GM12878 (cell line): ENCODE measurements around the gene LYRM4. TPM values are rescaled to one million over a fixed set of nuclear protein-coding genes. Genes with fewer than 3 reads are reported as not detected.

ENCODE experiments used
- ATAC-seq: fragments of 200-7000 bp; cut with Tn5 transposase; 3 replicates; pipeline ENCODE4 v1.9.1; 2020; ENCODE audit warnings: mild to moderate bottlenecking, moderate library complexity
- BruUV-seq: library from RNA; stranded (reverse); fragments of 400-500 nt; replicated peaks from 2 replicates; lab custom pipeline; 2021; lab: Mats Ljungman, UMichigan
- CTCF ChIA-PET: fragments of 300-600 bp; sonication (Branson Sonifier 250); formaldehyde crosslinking; extraction: SDS; loops from one replicate; lab custom pipeline; 2021; ENCODE audit warnings: inconsistent platforms; lab: Yijun Ruan, JAX
- POLR2A ChIA-PET: fragments of 350-600 bp; formaldehyde crosslinking; extraction: SDS; loops from one replicate; lab custom pipeline; 2021; ENCODE audit warnings: inconsistent platforms; lab: Charles Lee
- RAD21 ChIA-PET: fragments of 300-600 bp; sonication (Branson Sonifier 250); formaldehyde crosslinking; loops from one replicate; lab custom pipeline; 2023; ENCODE audit warnings: antibody characterized with exemption; ENCODE audit not compliant: unreplicated experiment; lab: Charles Lee
- SMC1A ChIA-PET: fragments of 300-600 bp; sonication (Branson Sonifier 250); formaldehyde crosslinking; loops from one replicate; lab custom pipeline; 2023; ENCODE audit not compliant: unreplicated experiment, uncharacterized antibody; lab: Charles Lee
- DNase-seq: peaks from one replicate; pipeline ENCODE4 v3.0.0-alpha.2; 2011; ENCODE audit warnings: low read depth, low spot score
- FAIRE-seq: peaks from 3 replicates; lab custom pipeline; 2011; peaks lifted over from hg19 to GRCh38; lab: Jason Lieb, UNC
- H2AFZ ChIP-seq: 2 replicates; pipeline ENCODE4 v1.6.0; 2011; ENCODE audit warnings: low read depth, low read length, control low read depth; ENCODE audit not compliant: control insufficient read depth
- H3K27ac ChIP-seq: 2 replicates; pipeline ENCODE4 v1.5.1; 2011; ENCODE audit warnings: control low read depth; ENCODE audit not compliant: control insufficient read depth, insufficient read depth
- H3K27me3 ChIP-seq, 2 experiments: replicated peaks in 1 of 2; 2 replicates each; pipeline versions ENCODE4 v1.6.0 to v1.6.1; 2011; ENCODE audit warnings: low read length in 1 of 2; ENCODE audit not compliant: control insufficient read depth in 2 of 2, insufficient read depth in 2 of 2
- H3K36me3 ChIP-seq, 2 experiments: 2 replicates each; pipeline ENCODE4 v1.5.1; 2011; ENCODE audit warnings: low read length in 1 of 2; ENCODE audit not compliant: control insufficient read depth in 2 of 2, insufficient read depth in 2 of 2
- H3K4me1 ChIP-seq: 2 replicates; pipeline ENCODE4 v1.6.1; 2011; ENCODE audit warnings: mild to moderate bottlenecking, low read length, moderate library complexity, mixed read lengths; ENCODE audit not compliant: control insufficient read depth, insufficient read depth
- H3K4me2 ChIP-seq: 2 replicates; pipeline ENCODE4 v1.6.0; 2011; ENCODE audit warnings: control low read depth; ENCODE audit not compliant: control insufficient read depth, insufficient read depth
- H3K4me3 ChIP-seq: fragments of 200-600 bp; sonication (generic); 2 replicates; pipeline ENCODE4 v1.5.1; 2016
- H3K79me2 ChIP-seq: 2 replicates; pipeline ENCODE4 v1.6.0; 2011; ENCODE audit warnings: low read length; ENCODE audit not compliant: control insufficient read depth, insufficient read depth
- H3K9ac ChIP-seq: 2 replicates; pipeline ENCODE4 v1.8.0; 2011; ENCODE audit warnings: low read length, control low read depth, mixed read lengths; ENCODE audit not compliant: control insufficient read depth, insufficient read depth
- H3K9me3 ChIP-seq: replicated peaks from 3 replicates; pipeline ENCODE4 v1.5.1; 2011; ENCODE audit warnings: mild to moderate bottlenecking, low read length; ENCODE audit not compliant: control insufficient read depth, insufficient read depth
- H4K20me1 ChIP-seq: 2 replicates; pipeline ENCODE4 v1.6.0; 2011; ENCODE audit not compliant: control insufficient read depth, insufficient read depth
- CREB1 ChIP-seq: IDR thresholded peaks from 2 replicates; pipeline ENCODE4 v1.6.1; 2012; ENCODE audit warnings: low read depth, mild to moderate bottlenecking, inconsistent platforms
- GATAD2B ChIP-seq: fragments of 450-650 bp; conservative IDR thresholded peaks from 2 replicates; pipeline ENCODE4 v1.6.1; 2017; ENCODE audit warnings: low read depth, mild to moderate bottlenecking, moderate library complexity
- HDGF ChIP-seq: fragments of 450-650 bp; IDR thresholded peaks from 2 replicates; pipeline ENCODE4 v1.6.1; 2016; ENCODE audit warnings: antibody characterized with exemption
- IKZF1 ChIP-seq: fragments of 450-650 bp; conservative IDR thresholded peaks from 2 replicates; pipeline ENCODE4 v1.6.1; 2017; ENCODE audit warnings: antibody characterized with exemption, mild to moderate bottlenecking
- MEF2B ChIP-seq: fragments of 450-650 bp; IDR thresholded peaks from 2 replicates; pipeline ENCODE4 v1.6.1; 2018; ENCODE audit warnings: mild to moderate bottlenecking, moderate library complexity; ENCODE audit not compliant: partially characterized antibody, poor library complexity, severe bottlenecking
- NFXL1 ChIP-seq: fragments of 450-650 bp; IDR thresholded peaks from 2 replicates; pipeline ENCODE4 v1.6.1; 2017; ENCODE audit warnings: antibody characterized with exemption, mild to moderate bottlenecking, borderline replicate concordance
- RB1 ChIP-seq: fragments of 450-650 bp; formaldehyde crosslinking; IDR thresholded peaks from 2 replicates; pipeline ENCODE4 v1.6.1; 2017; ENCODE audit warnings: mild to moderate bottlenecking, borderline replicate concordance
- TBL1XR1 ChIP-seq: IDR thresholded peaks from 2 replicates; pipeline ENCODE4 v1.6.1; 2012; ENCODE audit warnings: low read depth, low read length, improper control_type of control experiment
- USF1 ChIP-seq: IDR thresholded peaks from 2 replicates; pipeline ENCODE4 v1.6.1; 2011; ENCODE audit warnings: borderline replicate concordance, low read depth, mild to moderate bottlenecking, moderate library complexity, mixed read lengths, low read length; ENCODE audit not compliant: insufficient read depth; ENCODE audit errors: extremely low read length
- USF2 ChIP-seq: IDR thresholded peaks from 2 replicates; pipeline ENCODE4 v1.6.1; 2011; ENCODE audit warnings: low read depth, low read length, improper control_type of control experiment, borderline replicate concordance
- WGBS: methylation state at CpG from one replicate; pipeline ENCODE4 v1.1.6; 2016; ENCODE audit warnings: low lambda C conversion rate; ENCODE audit not compliant: insufficient replicate concordance, insufficient coverage; ENCODE audit errors: missing lambda C conversion rate; 5-methylcytosine and 5-hydroxymethylcytosine counted together
- in situ Hi-C: fragments of 300-500 bp; cut with MboI; formaldehyde crosslinking; loops from 9 replicates; pipeline ENCODE4 v1.14.3; 2018; ENCODE audit warnings: mixed read lengths
- intact Hi-C: fragments of 100-400 bp; cut with micrococcal nuclease; formaldehyde crosslinking; loops from one replicate; pipeline ENCODE4 v1.14.2; 2022; ENCODE audit not compliant: unreplicated experiment
- polyA plus RNA-seq, 11 experiments: library from polyadenylated mRNA; depleted of rRNA in 4 of 11; unstranded in 6 of 11; stranded (reverse) in 5 of 11; fragments of >200 nt; fragmentation: Nextera tagmentation in 4 of 11; fragmentation: Illumina TruSeq in 1 of 11; extraction: Ambion mirVana in 4 of 11; extraction: Trizol in 1 of 11; gene quantifications; 1 replicate in 1 of 11; 2 replicates in 10 of 11; pipeline versions ENCODE4 v1.2.1 to v1.2.3, GENCODE V29; 2011 to 2016; ENCODE audit warnings: inconsistent platforms in 2 of 11, missing spikeins in 2 of 11, low read depth in 1 of 11
- total RNA-seq, 4 experiments: library from RNA; depleted of rRNA in 3 of 4; stranded (reverse); fragments of >200 nt in 3 of 4; fragmentation: Illumina TruSeq in 1 of 4; extraction: Trizol in 1 of 4; gene quantifications; 2 replicates each; pipeline versions ENCODE4 v1.2.1 to v1.2.3, GENCODE V29; 2013 to 2021
- TF ChIP-seq, protein P1 (sequence below): fragments of 450-650 bp; formaldehyde crosslinking; IDR thresholded peaks from 2 replicates; pipeline ENCODE4 v1.4.0; 2022; ENCODE audit warnings: mild to moderate bottlenecking, moderate library complexity
- TF ChIP-seq, protein P2 (sequence below): fragments of 450-650 bp; IDR thresholded peaks from 2 replicates; pipeline ENCODE4 v1.6.1; 2017; ENCODE audit warnings: mild to moderate bottlenecking, moderate library complexity

The LYRM4 gene
- total and polyA plus RNA-seq, 10 of the 15 experiments (the other 5 are each of a cell fraction or from before 2014, with no cell fraction given) = 32.7 to 66.8 (median 44.0) TPM

GRCh38 chr6:5125152-5126006, 135.4 kb downstream of the LYRM4 start:
- no peak for DNase-seq
- no peak overlapping the region for H3K4me2 ChIP-seq
- POLR2A ChIA-PET = no interaction called here
- TF ChIP-seq MEF2B (no peak), RB1 (no peak), NFXL1 (no peak), HDGF (no peak), GATAD2B (no peak), USF1 (no peak), IKZF1 (no peak), CREB1 (no peak), USF2 (no peak), TBL1XR1 (no peak)
- TF ChIP-seq, protein P1, sequence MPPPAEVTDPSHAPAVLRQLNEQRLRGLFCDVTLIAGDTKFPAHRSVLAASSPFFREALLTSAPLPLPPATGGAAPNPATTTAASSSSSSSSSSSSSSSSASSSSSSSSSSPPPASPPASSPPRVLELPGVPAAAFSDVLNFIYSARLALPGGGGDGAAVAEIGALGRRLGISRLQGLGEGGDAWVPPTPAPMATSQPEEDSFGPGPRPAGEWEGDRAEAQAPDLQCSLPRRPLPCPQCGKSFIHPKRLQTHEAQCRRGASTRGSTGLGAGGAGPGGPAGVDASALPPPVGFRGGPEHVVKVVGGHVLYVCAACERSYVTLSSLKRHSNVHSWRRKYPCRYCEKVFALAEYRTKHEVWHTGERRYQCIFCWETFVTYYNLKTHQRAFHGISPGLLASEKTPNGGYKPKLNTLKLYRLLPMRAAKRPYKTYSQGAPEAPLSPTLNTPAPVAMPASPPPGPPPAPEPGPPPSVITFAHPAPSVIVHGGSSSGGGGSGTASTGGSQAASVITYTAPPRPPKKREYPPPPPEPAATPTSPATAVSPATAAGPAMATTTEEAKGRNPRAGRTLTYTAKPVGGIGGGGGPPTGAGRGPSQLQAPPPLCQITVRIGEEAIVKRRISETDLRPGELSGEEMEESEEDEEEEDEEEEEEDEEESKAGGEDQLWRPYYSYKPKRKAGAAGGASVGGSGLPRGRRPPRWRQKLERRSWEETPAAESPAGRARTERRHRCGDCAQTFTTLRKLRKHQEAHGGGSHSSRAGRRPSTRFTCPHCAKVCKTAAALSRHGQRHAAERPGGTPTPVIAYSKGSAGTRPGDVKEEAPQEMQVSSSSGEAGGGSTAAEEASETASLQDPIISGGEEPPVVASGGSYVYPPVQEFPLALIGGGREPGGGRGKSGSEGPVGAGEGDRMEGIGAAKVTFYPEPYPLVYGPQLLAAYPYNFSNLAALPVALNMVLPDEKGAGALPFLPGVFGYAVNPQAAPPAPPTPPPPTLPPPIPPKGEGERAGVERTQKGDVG (CRISPR knock-in tag) = no peak
- TF ChIP-seq, protein P2, sequence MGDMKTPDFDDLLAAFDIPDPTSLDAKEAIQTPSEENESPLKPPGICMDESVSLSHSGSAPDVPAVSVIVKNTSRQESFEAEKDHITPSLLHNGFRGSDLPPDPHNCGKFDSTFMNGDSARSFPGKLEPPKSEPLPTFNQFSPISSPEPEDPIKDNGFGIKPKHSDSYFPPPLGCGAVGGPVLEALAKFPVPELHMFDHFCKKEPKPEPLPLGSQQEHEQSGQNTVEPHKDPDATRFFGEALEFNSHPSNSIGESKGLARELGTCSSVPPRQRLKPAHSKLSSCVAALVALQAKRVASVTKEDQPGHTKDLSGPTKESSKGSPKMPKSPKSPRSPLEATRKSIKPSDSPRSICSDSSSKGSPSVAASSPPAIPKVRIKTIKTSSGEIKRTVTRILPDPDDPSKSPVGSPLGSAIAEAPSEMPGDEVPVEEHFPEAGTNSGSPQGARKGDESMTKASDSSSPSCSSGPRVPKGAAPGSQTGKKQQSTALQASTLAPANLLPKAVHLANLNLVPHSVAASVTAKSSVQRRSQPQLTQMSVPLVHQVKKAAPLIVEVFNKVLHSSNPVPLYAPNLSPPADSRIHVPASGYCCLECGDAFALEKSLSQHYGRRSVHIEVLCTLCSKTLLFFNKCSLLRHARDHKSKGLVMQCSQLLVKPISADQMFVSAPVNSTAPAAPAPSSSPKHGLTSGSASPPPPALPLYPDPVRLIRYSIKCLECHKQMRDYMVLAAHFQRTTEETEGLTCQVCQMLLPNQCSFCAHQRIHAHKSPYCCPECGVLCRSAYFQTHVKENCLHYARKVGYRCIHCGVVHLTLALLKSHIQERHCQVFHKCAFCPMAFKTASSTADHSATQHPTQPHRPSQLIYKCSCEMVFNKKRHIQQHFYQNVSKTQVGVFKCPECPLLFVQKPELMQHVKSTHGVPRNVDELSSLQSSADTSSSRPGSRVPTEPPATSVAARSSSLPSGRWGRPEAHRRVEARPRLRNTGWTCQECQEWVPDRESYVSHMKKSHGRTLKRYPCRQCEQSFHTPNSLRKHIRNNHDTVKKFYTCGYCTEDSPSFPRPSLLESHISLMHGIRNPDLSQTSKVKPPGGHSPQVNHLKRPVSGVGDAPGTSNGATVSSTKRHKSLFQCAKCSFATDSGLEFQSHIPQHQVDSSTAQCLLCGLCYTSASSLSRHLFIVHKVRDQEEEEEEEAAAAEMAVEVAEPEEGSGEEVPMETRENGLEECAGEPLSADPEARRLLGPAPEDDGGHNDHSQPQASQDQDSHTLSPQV = no peak

More at GRCh38 chr6:5125152-5126006, 135.4 kb downstream of the LYRM4 start:
- RAD21 ChIA-PET = no interaction called here
- H3K27me3 ChIP-seq = no peaks in the 10 kb centered on the region
- H2AFZ ChIP-seq = no peak overlapping the region
- H3K9me3 ChIP-seq = no peaks in the 10 kb centered on the region
- CTCF ChIA-PET = interaction anchor here (0.7 kb wide), 1 partner anchor 18 kb away, joined by 3 read pairs; no protein-coding TSS in a partner anchor
- FAIRE-seq (no peak), ATAC-seq (no peak)
- H3K9ac ChIP-seq = no peak overlapping the region
- in situ Hi-C loops = no loop called here
- H3K36me3 ChIP-seq = no peaks in the 10 kb centered on the region; a peak in 1 of 4 replicates
- no peak overlapping the region for H3K4me3 ChIP-seq
- SMC1A ChIA-PET = interaction anchor here (0.6 kb wide), 1 partner anchor 169 kb away, joined by 3 read pairs; no protein-coding TSS in a partner anchor
- no peaks in the 10 kb centered on the region for H4K20me1 ChIP-seq
- BruUV-seq = no TSS peak
- intact Hi-C loops = no loop called here
- 90% methylated on average over 11 of the region's 11 CpGs for WGBS
- H3K79me2 ChIP-seq = no peaks in the 10 kb centered on the region
- no peaks in the 10 kb centered on the region for H3K4me1 ChIP-seq
- H3K27ac ChIP-seq = no peak overlapping the region
